A673 (cell line): Measurements from ENCODE around the gene AP1S2.

Experiments
- CTCF ChIP-seq: fragments of 300-800, 200-600 bp; sonication (generic); conservative IDR thresholded peaks from 2 replicates; pipeline ENCODE4 v1.5.1; 2017; ENCODE audit warnings: low read depth, mild to moderate bottlenecking, antibody characterized with exemption, low read length, moderate library complexity, mixed read lengths
- EZH2 ChIP-seq: fragments of 200-600 bp; sonication (generic); IDR thresholded peaks from 2 replicates; pipeline ENCODE4 v1.6.1; 2017; ENCODE audit warnings: borderline replicate concordance, low read depth, mild to moderate bottlenecking, mixed read lengths, antibody characterized with exemption, low read length; ENCODE audit not compliant: poor library complexity, severe bottlenecking

- TF ChIP-seq CTCF, result no peak
- no peak for TF ChIP-seq EZH2
These were observed 67.7 kb downstream of the AP1S2 start for GRCh38 chrX:15786915-15787314.
